Iris pigment epithelial cell (primary cell): ENCODE measurements around the gene CREM.

Experiments used
- DNase-seq: peaks from one replicate; pipeline ENCODE4 v3.0.0-alpha.2; 2011; ENCODE audit warnings: low read depth

The CREM gene

GRCh38 chr10:35136263-35136815, 9.7 kb downstream of the CREM start:
- no peak for DNase-seq

- DNase-seq, result no peak
Measured at GRCh38 chr10:35140126-35140525, 13.5 kb downstream of the CREM start.

- DNase-seq, result no peak
Measured at GRCh38 chr10:35140727-35141126, 14.1 kb downstream of the CREM start.

GRCh38 chr10:35150308-35150707, 23.7 kb downstream of the CREM start:
- no peak for DNase-seq

- no peak for DNase-seq
Measured at GRCh38 chr10:35152992-35153391, 26.3 kb downstream of the CREM start.

GRCh38 chr10:35153716-35154115, 27.1 kb downstream of the CREM start:
- DNase-seq, result no peak

- DNase-seq, result no peak
Measured at GRCh38 chr10:35160743-35161142, 34.1 kb downstream of the CREM start.

GRCh38 chr10:35161906-35162305, 35.3 kb downstream of the CREM start:
- DNase-seq, result no peak

GRCh38 chr10:35165136-35165535, 38.5 kb downstream of the CREM start:
- no peak for DNase-seq

- no peak for DNase-seq
Measured at GRCh38 chr10:35165811-35166210, 39.2 kb downstream of the CREM start.

GRCh38 chr10:35166607-35167006, 40.0 kb downstream of the CREM start:
- DNase-seq, result no peak

GRCh38 chr10:35167342-35167741, 40.7 kb downstream of the CREM start:
- DNase-seq, result no peak

GRCh38 chr10:35172146-35172545, 45.5 kb downstream of the CREM start:
- no peak for DNase-seq

GRCh38 chr10:35172574-35172973, 45.9 kb downstream of the CREM start:
- DNase-seq, result peak; percentile 82

GRCh38 chr10:35178331-35178730, 51.7 kb downstream of the CREM start:
- no peak for DNase-seq

GRCh38 chr10:35182631-35183510, 56.2 kb downstream of the CREM start:
- no peak for DNase-seq

- DNase-seq, result no peak
Measured at GRCh38 chr10:35184527-35185171, 58.0 kb downstream of the CREM start.

GRCh38 chr10:35185260-35186034, 58.8 kb downstream of the CREM start:
- DNase-seq, result no peak

GRCh38 chr10:35188954-35189353, 62.3 kb downstream of the CREM start:
- DNase-seq, result no peak

GRCh38 chr10:35191523-35191922, 64.9 kb downstream of the CREM start:
- DNase-seq, result no peak

- no peak for DNase-seq
Measured at GRCh38 chr10:35192645-35193249, 66.1 kb downstream of the CREM start.

- DNase-seq, result no peak
Measured at GRCh38 chr10:35194471-35194870, 67.8 kb downstream of the CREM start.
